Mucosa of descending colon (tissue), 3 donors: ENCODE results near the gene MYO5B. TPM values are rescaled to one million over a fixed set of nuclear protein-coding genes. Genes with fewer than 3 reads are reported as not detected.

Experiments
- ATAC-seq: fragments of 200-7000 bp; cut with Tn5 transposase; one replicate; pipeline ENCODE4 v1.9.1; 2020; ENCODE audit warnings: mild to moderate bottlenecking, moderate library complexity
- DNase-seq, 3 donors: peaks; one replicate each; pipeline ENCODE4 v3.0.0-alpha.2; 2020
- H3K36me3 ChIP-seq: fragments of 200-600 bp; one replicate; pipeline ENCODE4 v1.8.0; 2021; ENCODE audit warnings: low read depth, mild to moderate bottlenecking
- H3K4me1 ChIP-seq: fragments of 200-600 bp; one replicate; pipeline ENCODE4 v1.8.0; 2021; ENCODE audit warnings: low read depth, mild to moderate bottlenecking
- H3K4me3 ChIP-seq: fragments of 200-600 bp; one replicate; pipeline ENCODE4 v1.8.0; 2021; ENCODE audit warnings: mild to moderate bottlenecking
- H3K9me3 ChIP-seq: fragments of 200-600 bp; one replicate; pipeline ENCODE4 v1.8.0; 2021; ENCODE audit warnings: mild to moderate bottlenecking
- intact Hi-C, 2 donors: fragments of 100-400 bp; cut with DNase I in 1 of 2; cut with micrococcal nuclease in 1 of 2; formaldehyde crosslinking; loops; one replicate each; pipeline versions ENCODE4 v1.11.0 to v1.11.1; 2022; cut with DNase I, micrococcal nuclease
- total RNA-seq, 3 donors: library from RNA; stranded (reverse); fragmentation: NEBNext Ultra II Directional in 2 of 3; extraction: Animal tissue kit (Norgen Biotek cat#: 25700) in 2 of 3; gene quantifications; one replicate each; pipeline versions ENCODE4 v1.2.1 to v1.2.4, GENCODE V29; 2021 to 2023
- TF ChIP-seq, protein P1 (sequence below): fragments of 200-600 bp; IDR thresholded peaks from one replicate; pipeline ENCODE4 v1.8.0; 2022; ENCODE audit warnings: antibody characterized with exemption, mild to moderate bottlenecking
- donor health status: DM: no; HTN: no; CAD: no; lungs with moderate emphysema.
- donor health status: DM: no; HTN: no; CAD: no.
- donor health status: DM: no; HTN: yes; CAD: no.

Gene MYO5B
- total RNA-seq, 3 donors from 2014 or later: 52.7 to 179 (median 120) TPM

GRCh38 chr18:50011813-50012435 lies 183.0 kb downstream of the MYO5B start:
- H3K9me3 ChIP-seq: no peaks in the 10 kb centered on the region
- H3K4me1 ChIP-seq: no peaks in the 10 kb centered on the region
- intact Hi-C loops: no loop called here
- H3K4me3 ChIP-seq: no peak overlapping the region
- TF ChIP-seq, protein P1, sequence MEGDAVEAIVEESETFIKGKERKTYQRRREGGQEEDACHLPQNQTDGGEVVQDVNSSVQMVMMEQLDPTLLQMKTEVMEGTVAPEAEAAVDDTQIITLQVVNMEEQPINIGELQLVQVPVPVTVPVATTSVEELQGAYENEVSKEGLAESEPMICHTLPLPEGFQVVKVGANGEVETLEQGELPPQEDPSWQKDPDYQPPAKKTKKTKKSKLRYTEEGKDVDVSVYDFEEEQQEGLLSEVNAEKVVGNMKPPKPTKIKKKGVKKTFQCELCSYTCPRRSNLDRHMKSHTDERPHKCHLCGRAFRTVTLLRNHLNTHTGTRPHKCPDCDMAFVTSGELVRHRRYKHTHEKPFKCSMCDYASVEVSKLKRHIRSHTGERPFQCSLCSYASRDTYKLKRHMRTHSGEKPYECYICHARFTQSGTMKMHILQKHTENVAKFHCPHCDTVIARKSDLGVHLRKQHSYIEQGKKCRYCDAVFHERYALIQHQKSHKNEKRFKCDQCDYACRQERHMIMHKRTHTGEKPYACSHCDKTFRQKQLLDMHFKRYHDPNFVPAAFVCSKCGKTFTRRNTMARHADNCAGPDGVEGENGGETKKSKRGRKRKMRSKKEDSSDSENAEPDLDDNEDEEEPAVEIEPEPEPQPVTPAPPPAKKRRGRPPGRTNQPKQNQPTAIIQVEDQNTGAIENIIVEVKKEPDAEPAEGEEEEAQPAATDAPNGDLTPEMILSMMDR: no peak
- no peaks in the 10 kb centered on the region for H3K36me3 ChIP-seq
- ATAC-seq (no peak), DNase-seq (no peak)

- ATAC-seq (peak; percentile 96), DNase-seq (peak; percentile 48 to 79 (median 64))
- intact Hi-C loops: loop anchor here in 1 of 2 donors (10.0 kb wide), 1 partner anchor 195 kb away; no protein-coding TSS in a partner anchor
- Histone ChIP-seq H3K4me3 (no peak overlapping the region), H3K9me3 (no peaks in the 10 kb centered on the region), H3K4me1 (no peaks in the 10 kb centered on the region), H3K36me3 (no peaks in the 10 kb centered on the region)
- TF ChIP-seq, protein P1: peak; percentile 32
Measured at GRCh38 chr18:50009773-50010335, 185.1 kb downstream of the MYO5B start.

DNA sequence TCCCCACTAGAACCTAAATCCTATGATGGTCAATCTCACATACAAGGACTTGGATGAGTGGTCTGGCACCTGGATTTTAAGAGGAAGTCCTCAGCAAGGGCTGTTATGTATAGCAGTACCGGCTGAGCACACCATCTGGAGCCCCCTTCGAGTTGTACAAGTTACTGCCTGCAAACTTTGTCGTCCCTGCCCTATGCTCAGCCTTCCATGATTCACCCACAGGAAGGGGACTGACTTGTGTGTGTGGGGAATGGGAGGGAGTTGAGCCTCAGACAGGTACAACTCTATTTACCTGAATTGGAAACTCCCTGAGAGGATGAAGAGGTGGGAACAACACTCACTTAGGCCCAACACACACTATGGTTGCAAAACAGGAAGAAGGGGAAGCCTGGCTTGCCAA lies 186.6 kb downstream of the MYO5B start:
- TF ChIP-seq, protein P1: no peak
- DNase-seq: no peak
- Histone ChIP-seq H3K9me3 (no peaks in the 10 kb centered on the region), H3K4me1 (no peaks in the 10 kb centered on the region), H3K36me3 (no peaks in the 10 kb centered on the region), H3K4me3 (no peak overlapping the region)
- ATAC-seq: no peak
- intact Hi-C loops: loop anchor here in 1 of 2 donors (10.0 kb wide), 1 partner anchor 196 kb away; no protein-coding TSS in a partner anchor

GRCh38 chr18:50006470-50007046 lies 188.4 kb downstream of the MYO5B start:
- TF ChIP-seq, protein P1: no peak
- Histone ChIP-seq H3K4me3 (no peak overlapping the region), H3K36me3 (no peaks in the 10 kb centered on the region), H3K4me1 (no peaks in the 10 kb centered on the region), H3K9me3 (no peaks in the 10 kb centered on the region)
- ATAC-seq: peak; percentile 45
- no peak for DNase-seq
- intact Hi-C loops: loop anchor here in 1 of 2 donors (10.0 kb wide), 1 partner anchor 198 kb away; no protein-coding TSS in a partner anchor

DNA sequence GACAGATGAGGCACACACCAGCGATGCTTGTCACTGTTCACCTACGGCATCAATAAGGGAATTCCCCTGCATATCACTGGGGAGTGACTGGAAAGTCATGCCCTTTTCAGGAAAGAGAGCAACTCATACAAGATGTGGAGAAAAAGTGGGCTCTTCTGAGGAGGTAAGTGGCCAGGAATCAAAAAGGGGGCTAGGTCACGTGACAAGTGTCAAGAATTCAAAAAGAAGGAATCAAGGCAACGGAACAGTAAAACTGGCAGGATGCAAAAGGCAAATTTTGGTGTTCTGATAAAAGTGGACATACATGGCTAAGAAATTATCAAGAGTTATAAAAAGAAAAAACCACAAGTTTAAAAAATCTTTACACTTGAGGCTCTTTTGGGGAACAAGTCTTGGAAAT lies 190.9 kb downstream of the MYO5B start:
- no peaks in the 10 kb centered on the region for H3K4me1 ChIP-seq
- no peak overlapping the region for H3K4me3 ChIP-seq
- no peak for DNase-seq
- intact Hi-C loops: loop anchor here in 1 of 2 donors (10.0 kb wide), 1 partner anchor 201 kb away; no protein-coding TSS in a partner anchor
- TF ChIP-seq, protein P1: no peak
- ATAC-seq: no peak
- no peaks in the 10 kb centered on the region for H3K36me3 ChIP-seq
- H3K9me3 ChIP-seq: no peaks in the 10 kb centered on the region
